ENCODE measurements around the gene SERPINF2.

DNA sequence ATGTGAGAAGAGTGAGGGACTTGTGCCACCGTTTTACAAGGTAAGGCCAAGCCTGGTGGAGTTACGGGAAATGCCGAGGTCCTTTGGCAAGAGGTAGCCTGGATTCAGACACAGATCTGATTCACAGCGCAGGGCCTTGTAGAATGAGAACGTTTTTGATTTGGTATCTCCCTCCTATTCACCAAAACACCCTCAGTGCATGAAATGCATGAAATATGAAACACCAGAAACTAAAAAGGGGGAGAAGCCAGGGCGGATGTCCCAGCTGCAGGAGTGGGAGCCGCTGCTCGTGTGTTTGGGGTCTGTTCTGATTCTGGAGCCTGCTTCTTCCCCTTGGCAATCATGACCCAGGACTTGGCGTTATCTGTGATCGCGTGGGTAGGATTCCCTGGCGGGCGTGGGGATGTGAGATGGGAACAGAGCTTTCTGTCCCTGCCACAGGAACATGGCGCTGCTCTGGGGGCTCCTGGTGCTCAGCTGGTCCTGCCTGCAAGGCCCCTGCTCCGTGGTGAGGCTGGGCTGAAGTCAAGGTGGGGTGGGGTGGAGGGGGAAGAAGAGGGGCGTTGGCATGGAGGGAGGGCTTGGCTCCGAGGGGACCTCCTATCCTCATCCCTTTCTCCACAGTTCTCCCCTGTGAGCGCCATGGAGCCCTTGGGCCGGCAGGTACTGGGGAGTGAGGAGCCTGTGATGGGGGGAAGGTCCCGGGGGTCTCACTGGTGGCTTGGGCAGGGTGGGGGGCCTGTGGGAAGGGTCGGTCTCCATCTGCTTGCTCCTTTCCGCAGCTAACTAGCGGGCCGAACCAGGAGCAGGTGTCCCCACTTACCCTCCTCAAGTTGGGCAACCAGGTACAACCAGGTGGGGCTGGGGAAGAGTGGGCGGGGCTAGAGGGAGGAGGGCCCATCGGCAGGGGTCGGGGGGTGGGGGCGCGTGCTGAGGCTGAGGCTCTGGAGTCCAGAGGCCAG is 2.2 kb downstream of the SERPINF2 start:
- TF ChIP-seq POLR2A (IDR thresholded peaks at IDR 0.05), result no peak
- no peak for TF ChIP-seq POLR2AphosphoS5 (IDR thresholded peaks at IDR 0.05)
